HepG2 (cell line): ENCODE measurements around the gene RASSF8.

Experiments
- ATF3 ChIP-seq: sonication (generic); formaldehyde crosslinking; IDR thresholded peaks from 2 replicates; pipeline ENCODE4 v1.4.0; 2020; ENCODE audit warnings: missing genetic modification reagents
- POLR2AphosphoS5 ChIP-seq: IDR thresholded peaks from 2 replicates; pipeline ENCODE4 v1.6.1; 2012; ENCODE audit warnings: low read depth, low read length
- RNF2 ChIP-seq: fragments of 450-650 bp; conservative IDR thresholded peaks from 2 replicates; pipeline ENCODE4 v1.6.1; 2016; ENCODE audit warnings: low read depth
- TBL1XR1 ChIP-seq: fragments of 150-350 bp; IDR thresholded peaks from 2 replicates; pipeline ENCODE4 v1.6.1; 2014; ENCODE audit warnings: borderline replicate concordance, low read length; ENCODE audit not compliant: partially characterized antibody
- TF ChIP-seq, protein P1 (sequence below): sonication (generic); formaldehyde crosslinking; IDR thresholded peaks from 2 replicates; pipeline ENCODE4 v1.5.1; 2020; ENCODE audit warnings: missing genetic modification reagents, mild to moderate bottlenecking, borderline replicate concordance
- TF ChIP-seq, protein P2 (sequence below): sonication (generic); formaldehyde crosslinking; IDR thresholded peaks from 2 replicates; pipeline ENCODE4 v1.4.0; 2020; ENCODE audit warnings: missing genetic modification reagents

- TF ChIP-seq, protein P1, sequence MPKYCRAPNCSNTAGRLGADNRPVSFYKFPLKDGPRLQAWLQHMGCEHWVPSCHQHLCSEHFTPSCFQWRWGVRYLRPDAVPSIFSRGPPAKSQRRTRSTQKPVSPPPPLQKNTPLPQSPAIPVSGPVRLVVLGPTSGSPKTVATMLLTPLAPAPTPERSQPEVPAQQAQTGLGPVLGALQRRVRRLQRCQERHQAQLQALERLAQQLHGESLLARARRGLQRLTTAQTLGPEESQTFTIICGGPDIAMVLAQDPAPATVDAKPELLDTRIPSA, result no peak
- no peak for TF ChIP-seq POLR2AphosphoS5
- no peak for TF ChIP-seq ATF3 (CRISPR knock-in tag)
- TF ChIP-seq RNF2, result no peak
- TF ChIP-seq, protein P2, sequence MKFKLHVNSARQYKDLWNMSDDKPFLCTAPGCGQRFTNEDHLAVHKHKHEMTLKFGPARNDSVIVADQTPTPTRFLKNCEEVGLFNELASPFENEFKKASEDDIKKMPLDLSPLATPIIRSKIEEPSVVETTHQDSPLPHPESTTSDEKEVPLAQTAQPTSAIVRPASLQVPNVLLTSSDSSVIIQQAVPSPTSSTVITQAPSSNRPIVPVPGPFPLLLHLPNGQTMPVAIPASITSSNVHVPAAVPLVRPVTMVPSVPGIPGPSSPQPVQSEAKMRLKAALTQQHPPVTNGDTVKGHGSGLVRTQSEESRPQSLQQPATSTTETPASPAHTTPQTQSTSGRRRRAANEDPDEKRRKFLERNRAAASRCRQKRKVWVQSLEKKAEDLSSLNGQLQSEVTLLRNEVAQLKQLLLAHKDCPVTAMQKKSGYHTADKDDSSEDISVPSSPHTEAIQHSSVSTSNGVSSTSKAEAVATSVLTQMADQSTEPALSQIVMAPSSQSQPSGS (CRISPR knock-in tag), result no peak
- TF ChIP-seq TBL1XR1, result no peak
These were observed 2.5 kb downstream of the RASSF8 start for GRCh38 chr12:25960961-25961360.
